Activated naive CD4-positive, alpha-beta T cell treated with anti-CD3 and anti-CD28 coated beads, Interleukin-2, amount 50 U/mL, for 72 hours (primary cell): ENCODE results near the gene PYM1. TPM values are rescaled to one million over a fixed set of nuclear protein-coding genes. Genes with fewer than 3 reads are reported as not detected.
"Not testable (repeated sequence)": the region's sequence is repeated elsewhere in the genome, so short reads cannot be mapped to it uniquely, and the experiment has no call there.

Experiments used
- ATAC-seq, 2 donors: fragments of 150-1000 bp; cut with Tn5 transposase; 2 replicates each; pipeline ENCODE4 v1.10.0; 2021; ENCODE audit warnings: mild to moderate bottlenecking in 2 of 2, moderate library complexity in 2 of 2
- DNase-seq, 2 donors: peaks; one replicate each; pipeline ENCODE4 v3.0.0; 2021 to 2022; ENCODE audit warnings: low spot score in 2 of 2
- H3K27ac Mint-ChIP-seq, 2 donors: one replicate each; pipeline ENCODE4 v1.8.0; 2022; ENCODE audit warnings: mild to moderate bottlenecking in 2 of 2, mixed read lengths in 2 of 2
- H3K36me3 Mint-ChIP-seq, 2 donors: one replicate each; pipeline ENCODE4 v1.8.0; 2022; ENCODE audit warnings: mixed read lengths in 2 of 2
- H3K9me3 Mint-ChIP-seq, 2 donors: one replicate each; pipeline ENCODE4 v1.8.0; 2022; ENCODE audit warnings: mixed read lengths in 2 of 2
- total RNA-seq, 2 donors: library from RNA; stranded (reverse); gene quantifications; one replicate each; pipeline ENCODE4 v1.2.3, GENCODE V29; 2022

Gene PYM1
- total RNA-seq, 2 donors from 2014 or later = 18.9 to 32.9 TPM

DNA sequence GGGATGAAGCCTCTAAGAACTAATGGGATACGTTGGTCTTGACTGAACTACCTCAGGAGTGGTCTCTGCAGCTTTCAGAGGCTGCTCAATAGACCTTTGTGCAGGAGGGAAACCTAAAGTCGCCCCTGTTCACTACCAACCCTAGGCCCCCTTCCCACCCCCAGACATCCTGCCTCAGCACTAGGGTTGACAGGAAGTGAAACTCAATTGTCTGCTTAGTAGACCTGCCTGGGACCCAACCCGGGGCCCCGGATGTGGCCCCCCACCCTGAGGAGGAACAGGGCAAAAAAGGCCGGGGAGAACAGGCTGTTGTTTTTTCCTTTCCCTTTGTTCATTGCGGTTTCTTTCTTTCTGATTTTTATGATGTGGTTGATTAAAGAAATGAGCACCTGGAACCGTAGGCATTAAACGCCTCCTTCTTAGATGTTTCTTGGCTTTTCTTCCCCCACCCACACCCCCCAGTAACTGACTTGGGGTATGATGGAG is 1.7 kb upstream of the PYM1 start:
- Mint-ChIP-seq H3K9me3 (no peaks in the 10 kb centered on the region), H3K27ac (peak overlapping the region; percentile 97 to 98), H3K36me3 (peaks cover 48 to 55% of the 10 kb centered on the region in 2 donors)
- peak; percentile 60 to 64 for ATAC-seq
- peak; percentile 85 to 88 for DNase-seq

DNA sequence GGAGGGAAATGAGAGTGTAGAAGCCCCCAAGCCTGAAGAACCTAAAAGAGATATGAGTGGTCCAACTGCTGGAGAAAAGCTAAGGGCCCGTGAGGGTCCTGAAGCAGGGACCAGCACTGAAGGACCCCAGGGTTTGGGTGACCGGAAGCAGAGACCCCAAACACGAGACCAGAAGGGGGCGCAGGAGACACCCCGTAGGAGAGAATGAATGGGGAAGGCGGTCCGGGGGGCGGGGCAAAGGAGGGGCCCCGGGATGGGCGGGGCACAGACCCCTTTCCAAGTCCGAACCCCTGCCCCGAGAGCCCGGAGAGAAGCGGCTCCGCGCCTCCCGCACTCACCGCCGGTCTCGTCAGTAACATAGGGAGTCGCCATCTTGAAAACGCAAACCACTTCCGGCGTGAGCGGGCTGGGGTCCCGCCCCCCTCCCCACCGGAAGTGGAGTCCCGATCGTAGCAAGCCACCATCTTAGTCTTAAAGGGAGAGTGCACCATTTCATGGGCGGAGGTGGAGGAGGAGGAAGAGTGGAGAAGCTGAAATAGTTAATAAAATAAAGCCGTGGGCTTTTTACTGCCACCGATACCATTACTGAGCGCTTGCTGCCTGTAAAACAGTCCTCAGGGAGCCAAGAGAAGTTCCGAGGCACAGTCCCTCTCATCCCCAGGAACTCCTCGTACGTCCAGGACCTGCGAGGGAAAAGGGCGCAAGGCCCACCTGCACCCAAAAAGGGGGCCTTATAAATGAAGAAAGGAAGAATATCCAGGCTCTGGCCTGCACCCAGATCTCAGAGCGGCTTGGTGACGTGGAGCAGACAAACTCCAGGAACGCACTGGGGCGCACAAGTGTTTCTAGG is 731 bp downstream of the PYM1 start:
- H3K27ac Mint-ChIP-seq = peak overlapping the region; percentile 94 to 97
- peak; percentile 44 to 49 for ATAC-seq
- DNase-seq = peak; percentile 90 to 91
- H3K9me3 Mint-ChIP-seq = peaks cover 0 to 4% of the 10 kb centered on the region in 2 donors
- H3K36me3 Mint-ChIP-seq = peaks cover 43 to 50% of the 10 kb centered on the region in 2 donors

DNA sequence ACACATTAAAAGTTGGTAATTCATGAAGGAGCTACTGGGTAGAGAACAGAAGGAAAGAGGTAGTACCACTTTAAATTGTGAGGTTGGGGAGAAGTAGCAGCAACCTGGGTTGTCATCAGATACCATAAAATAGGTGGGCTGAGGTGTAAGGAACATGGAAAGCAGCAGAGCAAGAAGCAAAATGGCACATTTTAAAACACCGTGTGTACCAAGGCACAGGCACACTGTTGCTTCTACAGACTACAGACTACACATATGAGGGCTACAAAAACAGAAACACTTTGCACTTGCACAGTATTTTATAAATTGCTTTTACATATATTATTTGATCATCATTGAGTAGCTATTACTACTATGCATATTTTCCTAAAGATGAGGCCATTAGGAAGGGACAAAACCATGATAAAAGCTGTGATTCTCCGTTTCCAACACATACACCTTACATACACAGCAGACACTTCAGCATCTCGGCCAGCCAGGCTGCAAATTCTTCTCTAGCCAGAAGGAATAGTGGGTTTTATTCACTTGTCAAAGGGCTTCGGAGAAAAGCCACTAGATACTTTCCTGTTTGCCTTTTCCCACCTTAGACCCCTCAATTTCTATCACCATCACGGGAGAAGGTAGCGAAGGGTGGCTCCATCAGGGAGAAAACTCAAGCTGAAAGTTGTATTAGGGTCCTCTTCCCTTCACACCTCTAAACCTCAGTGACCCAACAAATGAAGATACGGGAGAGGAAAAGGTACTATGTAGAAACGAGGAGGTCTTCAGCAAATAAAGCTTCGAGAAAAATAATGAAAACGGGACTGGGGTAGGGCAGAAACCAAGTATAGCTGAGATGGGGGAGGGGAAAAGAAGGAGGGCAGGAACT is 1.6 kb downstream of the PYM1 start:
- DNase-seq (no peak), ATAC-seq (no peak)
- peaks cover 0 to 4% of the 10 kb centered on the region in 2 donors for H3K9me3 Mint-ChIP-seq
- H3K27ac Mint-ChIP-seq = peak overlapping the region; percentile 93 to 97
- peaks cover 35 to 42% of the 10 kb centered on the region in 2 donors for H3K36me3 Mint-ChIP-seq

DNA sequence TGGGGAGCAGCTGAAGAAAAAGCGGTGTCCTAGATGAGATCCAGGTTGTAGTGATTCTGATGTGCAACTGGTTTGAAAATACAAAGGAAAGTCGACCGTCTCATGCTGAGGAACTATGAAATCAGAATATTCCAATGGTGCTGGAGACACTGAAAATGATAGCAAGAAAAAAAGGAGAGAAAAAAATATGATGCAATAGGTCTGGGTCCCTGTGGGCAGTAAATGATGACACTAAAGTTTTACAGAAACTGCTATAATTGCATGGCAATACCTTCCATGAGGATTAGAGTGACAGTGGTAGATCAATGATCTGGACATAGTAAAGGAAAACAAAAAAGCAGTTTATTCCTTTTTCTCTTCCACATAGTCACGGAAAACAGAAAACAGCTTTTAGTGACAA is 2.3 kb downstream of the PYM1 start:
- Mint-ChIP-seq H3K36me3 (peaks cover 32 to 39% of the 10 kb centered on the region in 2 donors), H3K9me3 (peaks cover 0 to 4% of the 10 kb centered on the region in 2 donors), H3K27ac (peak overlapping the region; percentile 93 to 97)
- ATAC-seq = no peak
- no peak for DNase-seq

DNA sequence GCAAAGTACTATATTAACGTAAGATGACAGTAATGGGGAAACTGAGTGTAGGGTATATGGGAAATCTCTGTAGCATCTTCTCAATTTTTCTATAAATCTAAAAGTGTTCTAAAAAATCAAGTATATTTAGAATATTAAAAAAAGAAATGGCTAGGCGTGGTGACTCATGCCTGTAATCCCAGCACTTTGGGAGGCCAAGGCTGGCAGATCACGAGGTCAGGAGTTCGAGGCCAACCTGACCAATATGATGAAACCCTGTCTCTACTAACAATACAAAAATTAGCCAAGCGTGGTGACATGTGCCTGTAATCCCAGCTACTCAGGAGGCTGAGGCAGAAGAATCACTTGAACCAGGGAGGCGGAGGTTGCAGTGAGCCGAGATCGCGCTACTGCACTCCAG is 4.0 kb downstream of the PYM1 start:
- not testable (repeated sequence) for H3K9me3 Mint-ChIP-seq, H3K27ac Mint-ChIP-seq, ATAC-seq, DNase-seq
- peaks cover 32 to 39% of the 10 kb centered on the region in 2 donors for H3K36me3 Mint-ChIP-seq

DNA sequence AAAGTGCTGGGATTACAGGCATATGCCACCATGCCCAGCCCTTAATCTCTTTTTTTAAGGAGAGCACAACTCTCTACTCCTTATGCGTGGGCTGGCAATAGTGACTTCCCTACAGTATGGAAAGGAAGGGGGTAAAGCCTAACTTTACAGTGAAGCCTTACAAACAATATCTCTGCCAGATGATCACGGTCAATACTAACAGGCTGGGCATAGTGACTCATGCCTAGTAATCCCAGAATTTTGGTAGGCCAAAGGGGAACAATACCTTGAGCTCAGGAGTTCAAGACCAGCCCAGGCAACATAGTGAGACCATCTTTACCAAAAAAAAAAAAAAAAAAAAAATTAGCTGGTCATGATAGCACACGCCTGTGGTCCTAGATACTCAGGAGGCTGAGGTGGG is 5.6 kb downstream of the PYM1 start:
- no peak for ATAC-seq
- Mint-ChIP-seq H3K9me3 (peaks cover 0 to 4% of the 10 kb centered on the region in 2 donors), H3K36me3 (peaks cover 24 to 36% of the 10 kb centered on the region in 2 donors), H3K27ac (no peak overlapping the region)
- no peak for DNase-seq

DNA sequence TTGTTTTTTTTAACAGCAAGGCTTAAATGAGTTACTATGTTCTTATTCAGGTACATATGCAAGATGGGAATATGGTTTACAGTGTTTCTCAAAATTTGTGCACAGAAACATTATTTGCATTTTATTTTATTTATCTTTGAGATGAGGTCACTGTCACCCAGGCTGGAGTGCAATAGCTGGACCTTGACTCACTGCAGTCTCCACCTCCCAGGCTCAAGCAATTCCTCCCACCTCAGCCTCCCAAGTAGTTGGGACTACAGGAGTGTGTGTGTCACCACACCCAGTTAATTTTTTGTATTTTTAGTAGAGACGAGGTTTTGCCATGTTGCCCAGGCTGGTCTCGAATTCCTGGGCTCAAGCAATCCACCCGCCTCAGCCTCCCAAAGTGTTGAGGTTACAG is 8.7 kb downstream of the PYM1 start:
- not testable (repeated sequence) for ATAC-seq, H3K27ac Mint-ChIP-seq, H3K9me3 Mint-ChIP-seq, DNase-seq
- peaks cover 2 to 19% of the 10 kb centered on the region in 2 donors for H3K36me3 Mint-ChIP-seq

DNA sequence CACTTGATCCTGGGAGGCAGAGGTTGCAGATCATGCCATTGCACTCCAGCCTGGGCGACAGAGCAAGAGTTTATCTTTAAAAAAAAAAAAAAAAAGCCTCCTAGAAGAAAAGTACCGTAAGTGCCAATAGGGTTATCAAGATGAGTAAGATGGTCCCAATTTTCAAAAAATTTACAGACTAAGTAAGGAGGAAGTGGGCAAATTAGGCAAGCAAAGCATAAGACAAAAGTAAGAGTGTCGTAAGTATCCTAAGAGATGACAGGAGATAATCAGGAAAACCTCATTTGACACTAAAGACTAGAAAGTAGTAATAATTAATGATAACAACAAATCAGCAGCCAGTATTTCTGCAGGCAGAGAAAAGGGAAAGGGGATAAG is 12.2 kb downstream of the PYM1 start:
- Mint-ChIP-seq H3K36me3 (peaks cover 7 to 23% of the 10 kb centered on the region in 2 donors), H3K27ac (peak overlapping the region in 1 of 2 donors; percentile 86), H3K9me3 (no peaks in the 10 kb centered on the region)
- no peak for DNase-seq
- peak in 1 of 2 donors; percentile 22 for ATAC-seq

DNA sequence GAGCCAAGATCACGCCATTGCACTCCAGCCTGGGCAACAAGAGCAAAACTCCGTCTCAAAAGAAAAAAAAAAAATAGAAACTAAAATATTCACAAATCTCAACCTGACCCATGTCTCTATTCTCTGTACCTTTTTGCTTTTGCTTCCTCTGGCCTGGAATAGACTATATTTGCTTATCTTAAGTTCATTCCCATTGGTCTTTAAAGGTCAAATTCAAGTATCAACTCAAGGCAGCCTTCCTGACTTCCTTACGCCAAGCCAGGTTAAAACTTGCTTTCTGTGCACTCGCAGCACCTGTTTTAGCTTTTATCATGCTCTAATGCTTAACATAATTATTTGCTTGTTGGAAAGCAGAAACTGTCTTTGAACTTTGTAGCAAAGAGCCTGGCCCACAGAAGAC is 14.8 kb downstream of the PYM1 start:
- H3K36me3 Mint-ChIP-seq = peaks cover 7 to 23% of the 10 kb centered on the region in 2 donors
- ATAC-seq = no peak
- H3K27ac Mint-ChIP-seq = peak overlapping the region in 1 of 2 donors; percentile 86
- H3K9me3 Mint-ChIP-seq = no peaks in the 10 kb centered on the region
- DNase-seq = no peak

DNA sequence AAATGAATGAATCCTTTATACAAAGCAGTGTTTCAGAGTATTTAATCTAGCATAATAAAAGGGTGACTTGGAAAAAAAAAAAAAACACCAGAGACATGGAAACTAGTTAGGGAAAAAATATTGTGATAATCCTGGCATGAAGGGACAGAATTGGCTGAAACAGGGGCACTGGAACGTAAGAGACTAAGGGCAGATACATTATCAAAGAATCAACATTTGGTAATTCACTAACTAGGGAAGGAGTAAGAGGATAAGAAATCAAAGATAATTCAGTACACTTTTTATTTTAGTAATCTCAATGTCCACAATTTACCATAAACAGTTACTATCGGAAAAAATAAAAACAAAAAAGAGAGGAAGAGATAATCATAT is 18.2 kb downstream of the PYM1 start:
- DNase-seq (no peak), ATAC-seq (no peak)
- Mint-ChIP-seq H3K9me3 (no peaks in the 10 kb centered on the region), H3K36me3 (peaks cover 7 to 19% of the 10 kb centered on the region in 2 donors), H3K27ac (peak overlapping the region in 1 of 2 donors; percentile 46)

DNA sequence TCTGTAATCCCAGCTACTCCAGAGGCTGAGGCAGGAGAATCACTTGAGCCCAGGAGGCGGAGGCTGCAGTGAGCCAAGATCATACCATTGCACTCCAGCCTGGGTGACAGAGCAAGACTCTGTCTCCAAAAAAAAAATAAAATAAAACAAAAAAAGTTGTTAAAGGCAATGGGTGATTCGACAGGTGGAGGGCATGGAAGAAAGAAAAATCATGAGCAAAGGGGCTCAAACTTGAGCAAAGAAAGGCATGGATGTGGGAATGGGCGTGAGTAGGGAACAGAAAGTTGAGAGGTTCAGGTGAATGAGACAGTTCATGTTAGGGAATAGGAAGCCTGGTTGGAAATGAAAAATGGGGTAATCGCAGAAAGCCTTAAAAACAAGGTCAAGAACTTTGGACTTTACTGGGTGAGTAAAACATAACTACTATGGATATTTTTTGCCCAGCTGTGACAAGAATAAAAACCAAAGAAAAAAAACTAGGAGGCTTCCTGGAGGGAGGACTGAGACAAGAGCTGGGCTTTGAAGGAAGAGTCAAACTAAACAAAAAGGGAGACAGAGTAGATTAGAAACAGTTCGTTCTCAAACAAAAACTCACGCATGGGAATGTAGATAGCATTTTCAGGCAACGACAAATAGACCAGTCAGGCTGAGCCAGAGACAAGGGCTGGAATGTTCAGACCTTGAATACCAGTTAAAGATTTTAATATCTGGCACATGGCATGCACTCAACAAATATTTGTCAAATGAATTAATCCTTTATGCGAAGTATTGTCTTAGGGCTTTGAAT is 18.8 kb downstream of the PYM1 start:
- ATAC-seq = no peak
- H3K9me3 Mint-ChIP-seq = no peaks in the 10 kb centered on the region

DNA sequence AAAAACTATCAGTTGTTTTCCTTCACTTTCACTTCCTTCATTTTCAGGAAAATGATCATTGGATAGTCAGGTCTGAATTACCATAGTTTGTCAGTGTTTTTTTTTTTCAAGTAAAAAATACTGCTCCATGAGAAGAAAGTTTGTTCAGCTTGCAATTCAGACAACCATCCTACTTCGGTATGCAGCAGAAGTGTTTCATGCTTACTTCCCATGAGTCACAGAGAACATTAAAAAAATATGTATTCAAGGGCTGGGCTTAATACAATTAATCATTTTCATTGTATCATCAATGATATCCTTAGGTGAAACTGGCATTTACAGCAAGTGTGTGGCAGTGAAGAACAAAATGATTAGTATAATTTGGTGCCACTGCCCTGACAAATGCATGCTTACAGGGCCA is 21.6 kb downstream of the PYM1 start:
- H3K36me3 Mint-ChIP-seq = no peaks in the 10 kb centered on the region
- no peak for DNase-seq
- H3K9me3 Mint-ChIP-seq = no peaks in the 10 kb centered on the region
- H3K27ac Mint-ChIP-seq = no peak overlapping the region
- ATAC-seq = no peak

More for the DNA sequence above, 18.8 kb downstream of the PYM1 start:
- Mint-ChIP-seq H3K36me3 (peaks cover 7 to 13% of the 10 kb centered on the region in 2 donors), H3K27ac (peak overlapping the region in 1 of 2 donors; percentile 46)
- DNase-seq = no peak

DNA sequence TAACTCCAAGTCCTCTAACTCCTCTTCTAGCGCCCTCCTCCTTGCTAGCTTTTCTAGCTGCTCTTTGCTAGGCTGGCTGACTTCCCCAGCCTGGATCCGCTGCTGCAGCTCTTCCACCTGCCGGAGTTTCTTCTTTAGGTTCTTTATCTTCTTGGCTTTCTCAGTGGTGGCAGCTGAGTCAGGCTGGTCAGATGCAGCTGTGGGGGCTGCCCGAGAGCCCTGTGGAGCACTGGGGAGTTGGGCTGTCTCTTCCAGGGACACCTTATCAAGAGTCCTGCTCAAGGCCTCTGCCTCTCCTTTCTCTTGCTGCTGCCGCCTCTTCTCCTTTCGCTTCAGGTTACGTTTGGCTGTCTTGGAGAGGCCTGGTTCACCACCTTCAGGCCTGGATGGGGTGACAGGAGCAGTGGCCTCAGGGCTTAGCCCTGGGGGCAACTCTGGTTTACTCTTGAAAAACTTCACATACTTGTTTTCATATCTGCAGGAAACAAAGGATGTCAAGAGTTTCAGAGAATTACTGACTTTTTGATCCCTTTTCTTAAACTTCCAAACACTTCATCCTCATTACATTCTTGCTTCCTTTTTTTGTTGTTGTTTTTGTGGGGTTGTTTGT is 25.7 kb downstream of the PYM1 start:
- DNase-seq (no peak), ATAC-seq (no peak)
- H3K27ac Mint-ChIP-seq = peak overlapping the region; percentile 54 to 58
- H3K9me3 Mint-ChIP-seq = no peaks in the 10 kb centered on the region
- H3K36me3 Mint-ChIP-seq = no peaks in the 10 kb centered on the region

DNA sequence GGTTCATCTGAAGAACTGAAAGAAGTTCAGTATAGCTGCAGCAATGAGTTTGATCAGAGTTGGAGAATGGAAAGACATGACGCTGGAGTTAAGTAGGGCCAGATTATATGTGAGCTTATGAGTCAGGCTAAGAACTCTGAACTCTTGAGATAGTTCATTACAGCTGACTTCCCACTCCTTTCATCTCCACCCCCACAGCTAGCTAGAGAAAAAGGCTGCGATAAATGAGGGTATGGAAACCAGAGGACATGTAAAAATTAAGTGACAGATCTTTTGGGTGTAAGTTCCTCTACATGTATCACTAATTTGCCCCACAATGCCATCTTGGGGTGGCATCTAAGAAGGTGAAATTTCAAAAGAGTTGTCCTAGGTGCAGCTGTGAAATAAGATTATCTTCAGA is 28.6 kb downstream of the PYM1 start:
- Mint-ChIP-seq H3K9me3 (no peaks in the 10 kb centered on the region), H3K27ac (peak overlapping the region; percentile 46 to 60), H3K36me3 (no peaks in the 10 kb centered on the region)
- DNase-seq = peak in 1 of 2 donors; percentile 31
- peak; percentile 97 to 99 for ATAC-seq

DNA sequence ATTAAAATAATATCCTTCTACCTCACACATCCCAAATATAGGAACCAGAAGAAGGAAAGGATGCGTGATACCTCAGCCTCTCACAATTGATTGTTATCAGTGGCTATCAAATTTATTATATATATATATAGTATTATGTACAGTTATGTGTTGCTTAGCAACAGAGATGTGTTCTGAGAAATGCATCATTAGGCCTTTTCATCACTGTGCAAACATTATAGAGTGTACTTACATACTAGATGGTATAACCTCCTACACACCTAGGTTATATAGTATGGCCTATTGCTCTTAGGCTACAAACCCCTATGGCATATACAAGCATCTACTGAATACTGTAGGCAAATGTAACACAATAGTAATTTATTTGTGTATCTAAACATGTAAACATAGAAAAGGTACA is 34.0 kb downstream of the PYM1 start:
- ATAC-seq = no peak
- no peaks in the 10 kb centered on the region for H3K36me3 Mint-ChIP-seq
- H3K9me3 Mint-ChIP-seq = no peaks in the 10 kb centered on the region
- no peak overlapping the region for H3K27ac Mint-ChIP-seq
- no peak for DNase-seq

DNA sequence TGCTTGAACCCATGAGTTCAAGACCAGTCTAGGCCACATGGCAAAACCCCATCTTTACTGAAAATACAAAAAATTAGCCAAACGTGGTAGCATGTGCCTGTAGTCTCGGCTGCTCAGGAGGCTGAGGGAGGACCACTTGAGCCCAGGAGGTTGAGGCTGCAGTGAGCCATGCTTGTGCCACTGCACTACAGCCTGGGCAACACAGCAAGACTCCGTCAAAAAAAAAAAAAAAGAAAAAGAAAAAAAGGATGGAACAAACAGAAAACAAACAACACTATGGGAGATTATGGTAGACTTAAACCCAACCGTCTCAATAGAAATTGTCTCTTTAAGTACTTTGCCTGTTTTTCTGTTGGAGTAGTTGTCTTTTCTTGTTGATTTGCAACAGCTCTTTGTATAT is 36.4 kb downstream of the PYM1 start:
- Mint-ChIP-seq H3K9me3 (no peaks in the 10 kb centered on the region), H3K36me3 (no peaks in the 10 kb centered on the region), H3K27ac (no peak overlapping the region)
- DNase-seq (no peak), ATAC-seq (no peak)
